ENCODE data around the gene OCA2.
"Not testable (repeated sequence)": the region's sequence is repeated elsewhere in the genome, so short reads cannot be mapped to it uniquely, and the experiment has no call there.

Gene OCA2

DNA sequence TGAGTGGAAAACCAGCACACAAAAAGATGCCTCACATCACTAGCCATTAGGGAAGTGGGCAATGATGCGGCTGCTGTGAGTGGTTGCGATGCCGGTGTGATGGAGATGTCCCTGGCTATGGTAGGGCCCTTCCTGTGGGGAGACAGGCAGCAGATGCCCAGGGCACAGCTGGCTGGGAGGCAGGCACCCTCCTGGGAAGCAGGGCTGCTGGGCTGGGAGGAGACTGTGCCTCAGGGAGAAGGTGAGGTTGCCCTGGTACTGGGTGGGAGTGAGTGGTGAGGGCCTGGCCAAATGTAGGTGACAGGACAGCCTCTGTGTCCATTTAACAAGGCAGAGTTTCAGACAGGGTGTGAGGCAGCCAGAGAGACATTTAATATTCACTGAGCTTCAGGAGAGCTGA, 335.6 kb downstream of the OCA2 start:
- no peak for DNase-seq

DNA sequence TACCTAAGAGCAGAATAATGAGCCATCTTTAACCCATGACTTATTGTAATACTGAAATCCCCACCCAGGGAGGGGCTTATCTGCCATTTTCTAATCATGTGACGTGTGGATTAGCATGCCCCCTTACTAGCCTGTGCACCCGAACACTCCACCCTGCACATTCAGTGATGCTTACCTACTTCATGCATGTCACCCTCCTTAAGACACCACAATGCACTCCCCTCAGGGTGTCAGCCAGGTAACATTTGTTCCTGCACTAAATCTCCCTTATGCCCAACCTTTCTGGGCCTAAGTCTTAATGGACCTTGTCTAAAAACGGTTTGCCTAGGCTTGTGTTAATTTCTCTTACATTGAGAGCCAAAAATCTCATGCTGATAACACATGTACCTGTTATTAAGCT, 336.6 kb downstream of the OCA2 start:
- DNase-seq: no peak

DNA sequence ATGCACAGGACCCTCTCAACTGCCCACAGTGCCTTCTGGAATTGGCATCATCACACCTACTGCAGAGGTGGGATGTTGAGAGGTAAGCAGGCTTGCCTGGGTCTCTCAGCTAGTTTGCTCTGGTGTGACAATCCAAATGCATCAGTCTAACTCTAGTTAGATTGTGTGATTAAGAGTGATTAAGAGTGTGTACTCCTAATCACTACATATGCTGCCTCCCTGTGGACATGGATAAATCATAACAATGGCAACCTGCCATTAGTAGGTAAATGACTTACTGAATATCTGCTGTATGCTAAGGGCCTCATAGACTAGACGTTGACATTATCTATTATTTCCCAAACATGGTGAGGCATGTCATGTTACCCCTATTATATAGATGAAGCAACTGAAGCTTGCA, 342.1 kb downstream of the OCA2 start:
- DNase-seq: no peak

DNA sequence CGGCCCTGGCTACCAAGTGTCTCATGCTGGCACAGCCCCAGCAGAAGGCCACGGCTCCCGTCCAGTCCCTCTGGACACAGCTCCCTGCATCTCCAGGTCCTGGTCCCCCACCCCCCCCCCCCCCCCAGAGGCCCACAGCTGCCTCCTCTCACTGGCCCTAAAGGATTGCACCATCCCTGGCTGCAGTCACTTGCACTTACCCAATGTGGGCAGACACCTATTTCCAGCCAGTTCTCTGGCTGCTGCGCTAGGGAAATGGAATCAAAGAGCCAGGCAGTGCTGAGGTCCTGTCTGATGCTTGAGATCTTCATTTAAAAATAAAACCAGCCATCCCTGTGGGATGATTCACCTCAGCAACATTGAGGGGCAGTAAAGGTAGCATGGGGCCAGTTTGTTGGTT, 346.4 kb downstream of the OCA2 start:
- DNase-seq: no peak

DNA sequence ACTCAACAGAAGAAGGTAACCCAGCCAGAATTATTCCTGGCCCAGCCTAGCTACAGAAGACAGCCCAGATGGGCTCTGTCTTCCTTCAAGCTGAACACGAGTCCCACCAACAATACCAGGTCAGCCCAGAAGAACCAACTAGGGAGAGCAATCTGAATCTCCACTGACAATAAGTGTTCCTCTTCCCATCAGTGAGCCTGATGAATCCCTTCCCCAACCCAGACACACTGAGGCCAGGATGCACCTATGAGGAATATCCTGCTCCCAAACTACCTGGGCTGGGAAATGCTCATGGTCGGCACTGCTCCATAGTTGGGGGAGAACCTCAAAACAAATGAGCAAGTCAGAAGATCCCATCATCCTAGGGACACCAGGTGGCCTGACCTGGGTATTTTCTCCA, 351.1 kb downstream of the OCA2 start:
- DNase-seq: no peak

DNA sequence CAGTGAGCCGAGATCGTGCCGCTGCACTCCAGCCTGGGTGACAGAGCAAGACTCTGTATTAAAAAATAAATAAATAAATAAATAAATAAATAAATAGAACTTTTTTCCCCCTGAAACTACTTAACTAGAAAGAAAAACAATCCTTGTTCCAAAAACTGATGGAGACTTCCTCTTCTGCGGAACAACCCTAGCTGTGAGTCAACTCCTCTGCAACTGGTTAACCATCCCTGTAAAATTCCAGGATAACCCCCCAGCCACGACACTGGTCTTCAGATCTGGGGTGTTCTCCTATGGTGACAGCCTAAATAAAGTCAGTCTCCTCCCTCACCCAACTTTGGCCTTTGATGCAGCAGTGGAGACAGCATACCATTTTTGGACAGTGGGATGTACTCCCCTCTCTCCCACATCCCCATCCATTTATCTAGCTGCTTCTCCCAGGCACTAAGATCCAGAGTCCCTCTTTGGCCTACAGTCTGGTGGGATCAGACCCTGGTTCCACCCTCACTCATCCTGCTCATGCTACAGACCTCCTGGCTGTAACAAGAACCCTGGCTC, 352.6 kb downstream of the OCA2 start:
- DNase-seq: no peak

DNA sequence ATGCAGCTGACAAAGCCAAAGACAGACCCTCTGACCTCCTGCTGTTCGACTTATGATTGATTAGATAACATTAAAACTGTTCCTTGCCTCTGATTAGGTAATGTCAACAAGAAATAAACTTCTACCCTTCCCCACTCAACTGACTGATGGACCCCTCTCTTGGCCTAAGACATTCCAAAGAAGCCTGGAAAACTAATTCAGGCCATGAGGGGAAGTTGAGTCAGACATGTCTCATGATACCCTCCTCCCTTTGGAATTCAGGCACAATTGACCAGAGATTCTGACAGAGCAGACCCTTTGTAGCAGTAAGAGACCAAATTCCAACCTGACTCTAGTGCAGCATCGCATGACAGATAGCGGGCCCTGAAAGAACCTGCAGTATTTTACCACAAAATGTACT, 354.5 kb downstream of the OCA2 start:
- no peak for DNase-seq

DNA sequence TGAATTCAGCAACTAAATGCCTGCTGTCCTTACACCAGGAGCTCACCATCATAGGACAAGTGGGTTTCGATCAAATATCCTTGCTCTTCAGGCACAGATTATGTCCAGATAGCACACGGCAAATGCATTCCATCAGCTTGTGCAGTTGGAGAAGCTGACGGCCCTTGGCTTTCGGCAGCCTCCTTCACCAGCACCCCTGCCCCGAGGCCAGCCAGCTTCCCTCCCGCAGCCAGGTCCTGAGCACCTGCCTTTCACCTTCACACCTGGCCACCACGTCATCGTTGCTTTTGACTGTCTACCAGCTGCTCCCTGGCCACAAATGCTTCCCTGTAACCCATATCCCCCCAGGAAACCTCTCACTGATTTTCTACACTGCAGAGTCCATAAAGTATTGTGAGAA, 355.5 kb downstream of the OCA2 start:
- no peak for DNase-seq

DNA sequence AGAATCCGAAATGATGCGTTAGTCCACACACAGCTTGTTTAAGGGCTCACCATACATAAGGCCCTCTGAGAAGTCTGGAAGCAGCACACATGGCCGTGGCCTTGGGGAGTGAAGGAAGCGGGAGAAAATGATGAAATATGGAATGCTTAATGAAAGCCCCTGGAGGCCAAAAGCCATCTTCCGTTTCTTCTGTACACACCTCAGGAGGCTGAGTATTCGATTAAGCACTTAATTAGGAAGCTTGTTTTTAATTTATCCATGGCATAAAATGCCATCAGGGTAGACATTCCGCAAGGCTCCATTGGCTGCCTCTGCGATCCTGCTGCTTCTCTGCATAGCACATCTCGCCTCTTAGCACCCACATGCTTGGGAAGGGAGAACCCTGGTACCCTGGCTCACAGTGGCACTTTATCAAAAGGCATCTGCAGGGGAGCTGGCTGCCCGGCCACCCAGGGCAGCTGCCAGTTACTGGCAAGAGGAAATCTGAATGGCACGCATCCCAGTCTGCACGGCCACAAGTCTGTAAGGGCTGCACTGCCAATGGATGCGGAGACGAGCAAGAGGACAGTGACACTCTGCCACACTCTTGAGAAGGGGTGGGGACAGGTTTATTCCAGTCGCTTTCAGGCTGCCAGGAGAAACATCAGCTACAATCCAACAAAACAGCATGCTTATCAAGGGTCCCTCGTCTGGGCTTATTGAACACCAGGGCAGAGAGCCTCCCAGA, 356.2 kb downstream of the OCA2 start:
- no peak for DNase-seq

DNA sequence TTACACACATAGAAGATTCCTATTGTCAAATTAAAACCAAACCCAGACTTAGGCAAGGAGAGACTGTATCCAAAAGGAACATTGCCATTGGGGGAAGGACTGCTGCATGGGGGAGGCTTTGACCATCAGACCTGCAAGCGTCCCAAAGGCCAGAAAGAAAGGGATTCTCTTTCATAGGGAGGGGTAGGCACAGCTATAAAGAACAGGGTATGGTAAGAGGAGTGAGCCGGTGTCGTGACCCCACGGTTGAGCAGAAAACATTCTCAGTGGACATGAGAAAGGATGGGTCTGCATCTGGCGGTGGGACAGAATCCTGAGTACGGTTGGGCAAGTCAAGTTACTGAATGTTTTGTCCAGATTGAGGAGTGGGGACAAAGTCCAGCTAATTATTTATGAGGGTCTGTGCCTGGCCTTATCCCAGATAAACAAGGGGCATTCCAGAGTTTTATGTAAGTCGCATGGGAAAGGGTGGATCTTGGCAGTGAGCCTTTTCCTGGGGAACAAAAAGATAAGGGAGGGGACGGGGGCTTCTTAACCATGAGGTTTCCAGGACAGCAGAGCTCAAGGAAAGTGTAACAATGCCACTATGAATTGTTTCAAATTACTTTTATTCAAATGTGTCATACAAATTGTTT, 357.8 kb downstream of the OCA2 start:
- DNase-seq: no peak

DNA sequence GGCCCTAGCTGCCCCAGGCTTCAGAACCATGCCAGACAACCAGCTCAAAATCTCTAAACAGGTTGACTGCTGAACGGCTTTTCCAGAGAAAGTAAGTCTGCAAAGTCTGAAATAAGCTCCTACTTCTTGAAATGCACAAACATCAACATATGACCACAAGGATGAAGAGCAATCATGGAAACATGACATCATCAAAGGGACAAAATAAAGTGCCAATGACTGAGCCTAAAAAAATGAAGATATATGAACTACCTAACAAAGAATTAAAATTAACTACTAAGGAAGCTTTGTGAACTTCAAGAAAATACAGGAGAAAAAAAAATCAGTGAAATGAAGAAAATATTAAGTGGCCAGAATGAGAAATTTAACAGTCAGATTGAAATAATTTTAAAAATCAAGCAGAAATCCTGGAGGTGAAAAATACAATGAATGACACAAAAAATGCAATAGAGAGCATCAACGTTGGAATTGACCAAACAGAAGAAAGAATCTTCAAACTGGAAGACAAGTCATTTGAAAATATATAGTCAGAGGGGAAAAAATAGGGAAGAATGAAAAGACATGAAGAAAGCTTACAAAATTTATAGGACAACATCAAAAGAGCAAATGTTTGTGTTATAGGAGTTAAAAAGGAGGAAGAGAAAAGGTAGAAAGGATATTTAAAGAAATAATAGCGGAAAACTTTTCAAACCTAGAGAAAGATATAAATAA, 364.2 kb downstream of the OCA2 start:
- DNase-seq: no peak

DNA sequence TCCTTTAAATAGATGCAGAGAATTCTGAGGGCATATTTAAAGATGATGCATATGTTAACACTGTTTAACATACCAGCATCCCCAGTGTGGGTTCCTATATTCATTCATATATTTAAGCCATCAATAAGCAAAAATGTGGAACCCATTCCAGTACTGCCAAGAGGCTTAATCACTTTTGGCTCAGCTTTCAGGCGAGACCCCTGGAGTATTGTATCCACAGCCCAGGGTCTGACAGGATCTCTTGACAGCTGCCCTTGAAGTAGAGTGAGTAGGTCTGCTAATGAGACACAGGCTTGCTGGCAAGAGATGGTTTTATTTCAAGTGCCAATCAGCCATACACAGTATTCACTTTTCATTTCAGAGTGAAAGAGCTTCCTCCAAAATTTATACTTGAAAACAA, 367.3 kb downstream of the OCA2 start:
- DNase-seq: no peak

DNA sequence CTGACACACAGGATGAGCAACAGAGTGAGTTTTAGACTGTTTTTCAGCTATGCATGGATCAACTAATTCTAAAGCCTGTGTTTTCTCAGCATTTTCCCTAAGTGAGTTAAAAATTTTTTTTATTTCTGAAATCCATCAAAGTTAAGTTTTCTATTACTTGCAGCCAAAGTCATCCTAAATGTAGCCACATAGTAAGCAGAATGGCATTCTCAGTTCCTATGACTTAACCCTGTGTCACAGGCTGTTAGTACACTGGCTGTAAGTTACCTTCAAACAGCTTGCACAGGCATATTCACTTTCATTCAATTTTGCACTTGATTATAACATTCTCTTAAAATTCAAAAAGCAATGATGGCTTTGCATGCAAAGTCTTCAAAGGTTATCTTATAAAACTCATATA, 368.2 kb downstream of the OCA2 start:
- no peak for DNase-seq

DNA sequence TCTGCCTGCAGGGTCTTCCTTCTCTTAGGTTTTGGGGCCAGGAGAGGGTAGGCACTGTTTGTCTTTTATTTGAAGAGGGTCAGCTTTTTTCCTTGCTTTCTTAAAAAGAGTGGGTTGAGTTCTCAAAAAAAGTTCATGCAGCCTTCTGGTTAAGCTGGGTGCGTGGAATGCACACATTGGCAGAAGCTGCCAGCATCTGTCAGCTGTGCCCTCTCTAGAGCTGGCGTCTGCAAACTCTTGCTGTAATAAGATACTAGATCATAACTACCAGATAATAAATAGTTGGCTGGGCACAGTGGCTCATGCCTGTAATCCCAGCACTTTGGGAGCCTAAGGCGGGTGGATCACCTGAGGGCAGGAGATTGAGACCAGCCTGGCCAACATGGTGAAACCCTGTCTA, 373.4 kb downstream of the OCA2 start:
- no peak for DNase-seq

DNA sequence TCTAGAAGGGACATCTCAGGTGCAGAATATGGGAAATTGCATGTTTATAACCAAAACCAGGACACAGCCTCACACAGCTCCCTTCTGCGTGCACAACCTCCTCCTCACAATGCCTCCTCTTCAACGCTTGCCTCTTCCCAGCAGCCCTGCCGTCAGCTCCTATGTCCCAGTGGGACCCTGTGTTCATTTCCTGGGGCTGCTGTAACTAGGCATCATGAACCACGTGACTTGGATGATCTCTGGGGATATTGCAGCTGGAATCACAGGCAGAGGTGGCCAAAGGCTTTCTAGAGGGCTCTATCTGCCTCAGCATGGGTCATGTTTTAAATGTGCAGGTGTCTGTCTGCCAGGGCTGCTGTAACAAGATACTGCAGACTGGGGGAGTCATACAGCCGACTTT, 375.3 kb downstream of the OCA2 start:
- DNase-seq: no peak

DNA sequence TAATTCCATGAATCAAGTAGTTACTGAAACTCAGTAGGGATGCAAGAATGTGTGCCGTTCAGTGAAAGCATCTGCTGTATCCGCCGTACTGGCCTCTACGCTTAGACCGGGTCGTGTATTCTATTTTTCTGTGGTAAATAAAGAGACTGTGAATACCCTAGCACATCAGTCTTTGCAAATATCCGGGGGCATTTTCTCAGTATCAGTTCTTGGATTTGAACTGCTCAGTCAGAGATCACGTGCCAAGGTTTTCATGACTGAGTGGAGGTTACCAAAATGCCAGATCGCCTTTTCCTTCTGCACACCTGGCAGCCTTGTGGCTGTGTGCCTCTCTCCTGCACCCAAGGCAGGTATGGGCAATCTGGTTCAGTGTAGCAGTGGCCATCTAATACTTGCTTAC, 377.0 kb downstream of the OCA2 start:
- DNase-seq: no peak

DNA sequence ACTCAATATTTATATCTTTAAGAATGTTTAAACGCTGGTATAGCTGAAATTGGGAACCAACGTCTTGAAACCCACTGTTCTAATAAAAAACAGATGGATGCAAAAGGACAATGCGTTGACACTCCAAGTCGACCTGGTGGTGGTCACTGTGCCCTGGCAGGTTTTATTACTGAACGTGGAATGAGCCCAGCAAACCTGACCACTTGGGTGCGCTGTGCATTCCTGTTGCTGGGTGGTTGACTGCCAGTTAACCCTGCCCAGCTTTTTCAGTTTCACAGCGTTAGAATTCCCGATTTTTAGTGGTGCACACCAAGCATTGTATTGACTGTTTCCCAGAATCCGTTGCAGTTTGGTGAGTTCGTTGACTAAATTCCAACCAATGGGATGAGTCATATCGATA, 384.4 kb downstream of the OCA2 start:
- no peak for DNase-seq

DNA sequence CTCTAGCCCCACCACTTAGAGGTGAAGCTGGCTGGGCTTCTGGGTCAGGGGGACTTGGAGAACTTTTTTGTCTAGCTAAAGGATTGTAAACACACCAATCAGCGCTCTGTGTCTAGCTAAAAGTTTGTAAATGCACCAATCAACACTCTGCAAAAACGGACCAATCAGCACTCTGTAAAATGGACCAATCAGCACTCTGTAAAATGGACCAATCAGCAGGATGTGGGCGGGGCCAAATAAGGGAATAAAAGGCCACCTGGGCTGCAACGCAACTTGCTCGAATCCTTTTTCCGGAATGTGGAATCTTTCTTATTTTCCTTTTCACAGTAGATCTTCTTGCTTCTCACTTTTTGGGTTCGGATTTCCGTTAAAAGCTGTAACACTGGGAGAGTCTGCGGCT, 385.3 kb downstream of the OCA2 start:
- DNase-seq: not testable (repeated sequence)

DNA sequence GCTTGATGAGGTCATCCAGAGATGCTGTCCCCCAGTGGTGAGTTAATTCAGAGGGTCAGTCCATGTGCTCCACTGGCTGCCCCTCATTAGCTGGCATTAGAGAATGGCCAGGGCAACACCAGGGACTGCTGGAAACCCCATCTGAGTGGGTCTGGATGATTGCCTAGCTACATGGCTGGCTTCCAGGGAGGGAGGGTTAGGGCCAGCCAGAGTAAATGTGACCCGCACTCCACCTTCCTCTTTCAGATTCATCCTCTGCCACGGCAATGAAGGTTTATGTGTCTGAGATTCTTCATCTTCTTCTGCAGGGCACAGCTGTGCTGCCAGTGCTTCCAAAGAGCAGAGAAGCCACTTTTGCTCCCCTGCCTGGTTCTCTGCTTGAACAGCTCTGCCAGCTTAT, 391.9 kb downstream of the OCA2 start:
- DNase-seq: no peak

DNA sequence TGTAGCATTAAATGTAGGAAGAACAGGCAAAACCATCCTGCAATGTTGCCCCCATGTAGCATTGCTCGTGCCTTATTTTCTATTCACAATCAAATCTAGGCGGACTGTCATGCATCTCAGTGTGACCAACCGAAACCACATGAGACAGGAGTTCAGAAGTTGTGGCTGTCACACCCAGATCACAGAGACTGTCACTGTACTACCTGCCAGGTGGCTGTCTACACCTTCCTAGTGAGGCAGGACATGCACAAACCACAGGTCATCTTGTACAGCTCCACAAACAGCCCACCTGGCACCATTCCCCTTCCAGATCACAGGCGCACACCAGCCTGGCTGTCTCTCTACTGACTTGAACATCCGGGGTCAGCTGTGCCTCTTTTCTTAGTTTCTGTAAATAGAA, 392.8 kb downstream of the OCA2 start:
- DNase-seq: no peak

DNA sequence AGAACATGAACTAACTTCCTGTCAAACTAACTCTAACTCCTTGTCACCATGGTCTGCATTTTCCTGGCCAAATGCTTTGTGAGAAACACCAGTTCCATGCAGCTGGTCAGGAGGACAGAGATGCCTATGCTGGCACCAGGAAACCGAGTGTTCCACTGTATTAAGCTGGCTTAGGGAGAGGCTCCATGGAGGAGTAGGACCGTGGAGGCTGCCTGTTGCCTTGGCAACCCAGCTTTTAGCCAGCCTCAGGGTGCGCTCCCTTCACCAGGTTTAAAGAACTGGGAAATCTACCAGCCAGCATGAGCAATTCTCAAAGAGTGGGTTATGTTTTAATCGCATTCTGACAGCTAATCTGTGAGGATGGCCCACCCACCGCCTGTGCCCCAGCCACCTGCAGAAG, 394.1 kb downstream of the OCA2 start:
- DNase-seq: no peak
